Left lung (tissue), 10 donors: ENCODE data around the gene DECR2. TPM values are rescaled to one million over a fixed set of nuclear protein-coding genes. Genes with fewer than 3 reads are reported as not detected.
A peak's percentile ranks its signal among the peaks of the same experiment; 100 is the strongest.
"Not testable (repeated sequence)": the region's sequence is repeated elsewhere in the genome, so short reads cannot be mapped to it uniquely, and the experiment has no call there.

Source experiments
- ATAC-seq: fragments of 200-7000 bp; cut with Tn5 transposase; one replicate; pipeline ENCODE4 v1.9.1; 2020; ENCODE audit warnings: moderate library complexity
- DNase-seq, 4 donors: peaks; one replicate each; pipeline ENCODE4 v3.0.0-alpha.2; 2013 to 2020
- H3K27ac ChIP-seq, 2 donors: fragments of 200-600 bp; sonication (generic) in 1 of 2; one replicate each; pipeline versions ENCODE4 v1.5.0 to v1.8.0; 2020 to 2021
- H3K27me3 ChIP-seq, 2 donors: fragments of 200-600 bp; sonication (generic) in 1 of 2; one replicate each; pipeline versions ENCODE4 v1.5.0 to v1.8.0; 2020 to 2021
- H3K36me3 ChIP-seq, 2 donors: fragments of 200-600 bp; sonication (generic) in 1 of 2; one replicate each; pipeline versions ENCODE4 v1.5.0 to v1.8.0; 2020 to 2021
- H3K4me1 ChIP-seq, 2 donors: fragments of 200-600 bp; one replicate each; pipeline ENCODE4 v1.8.0; 2021
- H3K4me3 ChIP-seq, 2 donors: fragments of 200-600 bp; sonication (generic) in 1 of 2; one replicate each; pipeline versions ENCODE4 v1.5.0 to v1.8.0; 2020 to 2021; ENCODE audit warnings: mild to moderate bottlenecking in 1 of 2
- H3K9me3 ChIP-seq, 2 donors: fragments of 200-600 bp; sonication (generic) in 1 of 2; one replicate each; pipeline versions ENCODE4 v1.5.0 to v1.8.0; 2020 to 2021
- CTCF ChIP-seq, 2 donors: fragments of 200-600 bp; sonication (generic) in 1 of 2; IDR thresholded peaks; one replicate each; pipeline versions ENCODE4 v1.5.0 to v1.8.0; 2021; ENCODE audit warnings: antibody characterized with exemption in 2 of 2
- intact Hi-C, 2 donors: fragments of 100-400 bp; cut with DNase I; formaldehyde crosslinking; loops; one replicate each; pipeline versions ENCODE4 v1.11.2 to v1.14.2; 2022
- polyA plus RNA-seq, 6 donors: library from polyadenylated mRNA; unstranded; fragments of 120-200 nt; gene quantifications; one replicate each; pipeline ENCODE4 v1.2.1, GENCODE V29; 2013; ENCODE audit not compliant: insufficient read length in 6 of 6
- total RNA-seq, 2 donors: library from RNA; stranded (reverse); fragmentation: NEBNext Ultra II Directional; extraction: Animal tissue kit (Norgen Biotek cat#: 25700); gene quantifications; one replicate each; pipeline ENCODE4 v1.2.1, GENCODE V29; 2021
- donor health status: DM: no; HTN: yes; CAD: no.
- donor health status: DM: no; HTN: no; CAD: no.

The DECR2 gene
- total and polyA plus RNA-seq, 8 donors, result 10.3 to 25.1 (median 16.7) TPM

DNA sequence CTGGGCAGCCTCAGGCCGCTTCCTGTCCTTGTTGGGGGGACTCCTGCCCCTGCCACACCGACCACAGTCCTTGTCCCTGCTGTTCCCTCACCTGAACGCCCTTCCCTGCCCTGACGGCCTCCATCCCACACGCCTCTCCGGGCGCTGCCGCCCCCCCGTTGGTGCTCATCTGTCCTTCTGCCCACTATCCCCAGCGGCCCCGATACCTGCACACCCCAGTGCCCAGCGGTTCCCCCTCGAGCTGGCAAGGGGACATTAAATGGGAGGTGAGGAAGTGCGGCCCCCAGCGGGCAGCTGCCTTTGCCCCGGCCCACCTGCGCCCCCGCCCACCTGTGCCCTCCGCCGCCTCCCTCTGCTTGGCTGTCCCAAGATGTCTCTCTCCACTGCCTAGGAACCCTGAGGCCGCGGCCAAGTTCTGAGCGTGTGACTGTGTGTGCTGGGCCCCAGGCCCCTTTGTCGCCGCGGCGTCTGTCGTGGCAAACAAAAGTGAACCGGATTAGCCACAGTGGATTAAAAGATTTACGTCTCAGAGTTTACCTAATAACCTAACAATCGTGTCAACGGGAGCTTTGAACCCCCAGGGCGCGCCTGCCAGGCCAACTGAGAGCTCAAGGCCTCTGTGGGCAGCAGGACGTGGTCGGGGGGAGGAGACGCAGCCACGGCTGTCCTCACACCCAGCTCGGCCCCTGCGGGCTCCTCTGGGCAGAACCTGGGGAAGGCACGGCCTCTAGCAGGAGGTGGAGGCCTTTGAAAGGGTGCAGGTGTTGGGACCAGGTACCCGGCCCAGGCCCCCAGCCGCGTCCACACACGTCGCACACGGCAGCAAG, 41.6 kb upstream of the DECR2 start:
- intact Hi-C loops, result loop anchor here in 1 of 2 donors (10.0 kb wide), 1 partner anchor 145 kb away; no protein-coding TSS in a partner anchor
- Histone ChIP-seq H3K27ac (no peak overlapping the region), H3K36me3 (no peaks in the 10 kb centered on the region), H3K9me3 (no peaks in the 10 kb centered on the region), H3K27me3 (peaks cover 0 to 23% of the 10 kb centered on the region in 2 donors), H3K4me1 (peaks cover 0 to 7% of the 10 kb centered on the region in 2 donors), H3K4me3 (no peak overlapping the region)
- no peak for TF ChIP-seq CTCF (IDR thresholded peaks at IDR 0.05)
- peak in 1 of 4 donors; percentile 73 for DNase-seq
- no peak for ATAC-seq

- H3K36me3 ChIP-seq, result peaks cover 0 to under 1% of the 10 kb centered on the region in 2 donors
- H3K9me3 ChIP-seq, result no peaks in the 10 kb centered on the region
- no peak for ATAC-seq
- H3K4me3 ChIP-seq, result no peak overlapping the region
- TF ChIP-seq CTCF (IDR thresholded peaks at IDR 0.05), result no peak
- peaks cover 0 to 7% of the 10 kb centered on the region in 2 donors for H3K4me1 ChIP-seq
- intact Hi-C loops, result no loop called here
- peaks cover 0 to 23% of the 10 kb centered on the region in 2 donors for H3K27me3 ChIP-seq
- peak in 1 of 4 donors; percentile 71 for DNase-seq
- no peak overlapping the region for H3K27ac ChIP-seq
Observed at GRCh38 chr16:360698-361336, 40.9 kb upstream of the DECR2 start.

DNA sequence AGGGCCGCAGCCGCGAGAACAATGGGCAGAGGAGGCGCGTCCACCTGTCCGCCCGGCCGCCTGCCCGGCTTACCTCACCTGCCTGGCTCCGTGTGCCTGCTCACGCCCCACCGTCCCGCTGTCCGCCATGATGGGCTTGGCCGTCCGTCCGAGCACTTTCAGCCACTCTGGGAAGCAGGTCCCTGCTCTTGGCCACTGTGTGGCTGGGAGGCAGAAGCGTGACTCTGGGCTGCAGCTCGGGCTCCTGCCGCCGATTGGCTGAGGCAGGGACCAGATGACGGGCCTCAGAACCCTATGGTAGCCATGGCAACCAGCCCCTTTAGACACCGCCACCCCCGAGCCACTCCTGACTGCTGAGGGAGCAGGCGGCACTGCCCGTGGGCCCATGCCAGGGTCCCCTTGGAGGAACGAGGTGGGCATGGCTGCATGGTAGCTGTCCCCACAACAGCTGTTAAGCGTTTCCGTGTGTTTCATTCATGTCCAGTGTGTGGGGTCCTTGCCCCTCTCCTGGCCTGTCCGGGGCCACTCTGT, 40.3 kb upstream of the DECR2 start:
- ATAC-seq (no peak), DNase-seq (peak in 1 of 4 donors; percentile 77)
- Histone ChIP-seq H3K27me3 (peaks cover 0 to 23% of the 10 kb centered on the region in 2 donors), H3K4me1 (peaks cover 0 to 7% of the 10 kb centered on the region in 2 donors), H3K4me3 (no peak overlapping the region), H3K9me3 (no peaks in the 10 kb centered on the region), H3K36me3 (peaks cover 0 to 6% of the 10 kb centered on the region in 2 donors), H3K27ac (no peak overlapping the region)
- TF ChIP-seq CTCF (IDR thresholded peaks at IDR 0.05), result no peak
- intact Hi-C loops, result no loop called here

DNA sequence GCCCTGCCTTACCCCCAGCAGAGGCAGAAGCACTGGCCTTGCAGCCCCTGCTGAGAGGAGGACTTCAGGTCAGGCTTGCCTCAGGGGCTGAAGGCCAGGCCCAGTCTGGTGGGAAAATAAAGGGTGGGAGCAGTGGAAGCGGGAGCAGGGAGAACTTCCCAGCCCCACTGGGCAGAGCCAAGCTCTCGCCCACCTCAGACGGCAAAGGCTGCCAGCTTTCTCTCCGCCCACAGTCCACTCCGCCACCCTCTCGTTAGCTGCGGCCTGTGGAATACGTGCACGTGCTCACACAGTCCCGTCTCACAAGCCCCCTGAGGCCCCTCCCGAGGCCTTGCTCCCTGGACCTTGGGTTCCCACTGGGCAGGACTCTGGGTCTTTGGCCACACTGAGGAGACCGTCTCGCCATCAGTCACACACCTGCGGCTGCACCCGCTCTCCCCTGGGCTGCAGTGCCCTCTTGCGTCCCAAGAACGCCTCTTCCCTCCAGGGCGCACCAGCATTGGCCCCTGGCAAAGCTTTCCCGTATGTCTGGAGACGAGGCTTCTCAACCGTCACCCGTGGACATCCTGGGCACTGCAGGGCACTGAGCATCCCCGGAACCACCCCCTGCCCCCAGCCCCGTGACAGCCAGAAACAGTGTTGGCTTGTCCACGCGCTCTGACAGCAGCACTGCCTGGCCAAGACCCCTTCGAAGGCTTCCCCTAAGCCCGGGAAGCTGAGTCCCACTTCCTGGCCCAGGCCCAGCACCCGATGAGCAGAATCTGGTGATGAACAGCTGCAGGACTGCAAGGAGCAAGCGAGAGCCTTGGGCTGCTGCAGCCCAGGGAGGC, 39.6 kb upstream of the DECR2 start:
- ATAC-seq, result peak; percentile 95
- Histone ChIP-seq H3K27me3 (peaks cover 0 to 23% of the 10 kb centered on the region in 2 donors), H3K9me3 (no peaks in the 10 kb centered on the region), H3K4me3 (no peak overlapping the region), H3K36me3 (peaks cover 0 to 13% of the 10 kb centered on the region in 2 donors), H3K27ac (no peak overlapping the region), H3K4me1 (peaks cover 0 to 7% of the 10 kb centered on the region in 2 donors)
- peak; percentile 30 to 91 (median 74) for DNase-seq
- peak; percentile 65 to 87 for TF ChIP-seq CTCF (IDR thresholded peaks at IDR 0.05)
- intact Hi-C loops, result no loop called here

- Histone ChIP-seq H3K27me3 (peaks cover 0 to 23% of the 10 kb centered on the region in 2 donors), H3K36me3 (peaks cover 0 to 19% of the 10 kb centered on the region in 2 donors)
- H3K9me3 ChIP-seq, H3K27ac ChIP-seq, DNase-seq, H3K4me1 ChIP-seq, intact Hi-C loops, H3K4me3 ChIP-seq, ATAC-seq: not testable (repeated sequence)
Observed at GRCh38 chr16:362702-362999, 39.0 kb upstream of the DECR2 start.
